Esophagus muscularis mucosa (tissue), 4 donors: ENCODE data around the gene OPRL1. TPM values are rescaled to one million over a fixed set of nuclear protein-coding genes. Genes with fewer than 3 reads are reported as not detected.

Source experiments
- DNase-seq: peaks from one replicate; pipeline ENCODE4 v3.0.0-alpha.2; 2017; ENCODE audit errors: extremely low spot score
- H3K27ac ChIP-seq, 4 donors: fragments of 200-600 bp; sonication (generic); replicated peaks in 1 of 4; 1 replicate in 3 of 4; 2 replicates in 1 of 4; pipeline ENCODE4 v1.5.1; 2016 to 2019; ENCODE audit warnings: mild to moderate bottlenecking in 1 of 4
- H3K27me3 ChIP-seq, 4 donors: fragments of 200-600 bp; sonication (generic); one replicate each; pipeline versions ENCODE4 v1.5.1 to v1.6.0; 2016 to 2019
- H3K36me3 ChIP-seq, 4 donors: fragments of 200-600 bp; sonication (generic); one replicate each; pipeline ENCODE4 v1.5.1; 2016 to 2019
- H3K4me1 ChIP-seq, 4 donors: fragments of 200-600 bp; sonication (generic); one replicate each; pipeline ENCODE4 v1.5.1; 2016 to 2019
- H3K4me3 ChIP-seq, 4 donors: fragments of 200-600 bp; sonication (generic); 1 replicate in 2 of 4; 2 replicates in 2 of 4; pipeline ENCODE4 v1.5.1; 2016 to 2019; ENCODE audit warnings: mild to moderate bottlenecking in 4 of 4, moderate library complexity in 1 of 4
- H3K9me3 ChIP-seq, 4 donors: fragments of 200-600 bp; sonication (generic); 1 replicate in 3 of 4; 2 replicates in 1 of 4; pipeline ENCODE4 v1.5.1; 2016 to 2019
- EP300 ChIP-seq: sonication (generic); formaldehyde crosslinking; IDR thresholded peaks from one replicate; pipeline ENCODE4 v1.6.1; 2017; ENCODE audit warnings: antibody characterized with exemption
- POLR2A ChIP-seq: fragments of 450-650 bp; IDR thresholded peaks from one replicate; pipeline ENCODE4 v1.6.1; 2017; ENCODE audit warnings: antibody characterized with exemption, moderate library complexity, mild to moderate bottlenecking, low read depth
- POLR2AphosphoS5 ChIP-seq, 2 donors: sonication (generic); formaldehyde crosslinking; IDR thresholded peaks; one replicate each; pipeline ENCODE4 v1.6.1; 2017; ENCODE audit warnings: antibody characterized with exemption in 2 of 2
- WGBS: methylation state at CpG from one replicate; pipeline ENCODE4 v1.1.5; 2018; 5-methylcytosine and 5-hydroxymethylcytosine counted together
- intact Hi-C: fragments of 100-400 bp; cut with DNase I; formaldehyde crosslinking; loops from one replicate; pipeline ENCODE4 v1.15.1; 2023
- total RNA-seq, 4 donors: library from RNA; depleted of rRNA; stranded (reverse); fragments of >200 nt; gene quantifications; one replicate each; pipeline versions ENCODE4 v1.1.0 to v1.2.1, GENCODE V29; 2016
- TF ChIP-seq, protein P1 (sequence below), 3 experiments: fragments of 200-600 bp in 2 of 3; fragments of 450-650 bp in 1 of 3; sonication (generic) in 2 of 3; IDR thresholded peaks; one replicate each; pipeline ENCODE4 v1.5.1; 2017 to 2019; ENCODE audit warnings: antibody characterized with exemption in 3 of 3, mild to moderate bottlenecking in 2 of 3, moderate library complexity in 1 of 3

Gene OPRL1
- total RNA-seq, 4 donors from 2014 or later = 0.42 to 1.4 (median 0.87) TPM

- no peak for TF ChIP-seq POLR2A
- TF ChIP-seq, protein P1, sequence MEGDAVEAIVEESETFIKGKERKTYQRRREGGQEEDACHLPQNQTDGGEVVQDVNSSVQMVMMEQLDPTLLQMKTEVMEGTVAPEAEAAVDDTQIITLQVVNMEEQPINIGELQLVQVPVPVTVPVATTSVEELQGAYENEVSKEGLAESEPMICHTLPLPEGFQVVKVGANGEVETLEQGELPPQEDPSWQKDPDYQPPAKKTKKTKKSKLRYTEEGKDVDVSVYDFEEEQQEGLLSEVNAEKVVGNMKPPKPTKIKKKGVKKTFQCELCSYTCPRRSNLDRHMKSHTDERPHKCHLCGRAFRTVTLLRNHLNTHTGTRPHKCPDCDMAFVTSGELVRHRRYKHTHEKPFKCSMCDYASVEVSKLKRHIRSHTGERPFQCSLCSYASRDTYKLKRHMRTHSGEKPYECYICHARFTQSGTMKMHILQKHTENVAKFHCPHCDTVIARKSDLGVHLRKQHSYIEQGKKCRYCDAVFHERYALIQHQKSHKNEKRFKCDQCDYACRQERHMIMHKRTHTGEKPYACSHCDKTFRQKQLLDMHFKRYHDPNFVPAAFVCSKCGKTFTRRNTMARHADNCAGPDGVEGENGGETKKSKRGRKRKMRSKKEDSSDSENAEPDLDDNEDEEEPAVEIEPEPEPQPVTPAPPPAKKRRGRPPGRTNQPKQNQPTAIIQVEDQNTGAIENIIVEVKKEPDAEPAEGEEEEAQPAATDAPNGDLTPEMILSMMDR (IDR thresholded peaks at IDR 0.05) = no peak
- no peak for TF ChIP-seq EP300
- no peak for TF ChIP-seq POLR2AphosphoS5 (IDR thresholded peaks at IDR 0.05)
- DNase-seq = no peak
- peaks cover 0 to 70% (median 15%) of the 10 kb centered on the region in 4 donors for H3K27me3 ChIP-seq
- no peaks in the 10 kb centered on the region for H3K36me3 ChIP-seq
- H3K9me3 ChIP-seq = no peaks in the 10 kb centered on the region
- WGBS = 91% methylated on average over 21 of the region's 28 CpGs
- H3K4me3 ChIP-seq = no peak overlapping the region
- H3K4me1 ChIP-seq = peaks cover 9 to 14% (median 12%) of the 10 kb centered on the region in 4 donors
- no peak overlapping the region for H3K27ac ChIP-seq
- intact Hi-C loops = no loop called here
Measured at GRCh38 chr20:64106435-64106961, 26.6 kb downstream of the OPRL1 start.

DNA sequence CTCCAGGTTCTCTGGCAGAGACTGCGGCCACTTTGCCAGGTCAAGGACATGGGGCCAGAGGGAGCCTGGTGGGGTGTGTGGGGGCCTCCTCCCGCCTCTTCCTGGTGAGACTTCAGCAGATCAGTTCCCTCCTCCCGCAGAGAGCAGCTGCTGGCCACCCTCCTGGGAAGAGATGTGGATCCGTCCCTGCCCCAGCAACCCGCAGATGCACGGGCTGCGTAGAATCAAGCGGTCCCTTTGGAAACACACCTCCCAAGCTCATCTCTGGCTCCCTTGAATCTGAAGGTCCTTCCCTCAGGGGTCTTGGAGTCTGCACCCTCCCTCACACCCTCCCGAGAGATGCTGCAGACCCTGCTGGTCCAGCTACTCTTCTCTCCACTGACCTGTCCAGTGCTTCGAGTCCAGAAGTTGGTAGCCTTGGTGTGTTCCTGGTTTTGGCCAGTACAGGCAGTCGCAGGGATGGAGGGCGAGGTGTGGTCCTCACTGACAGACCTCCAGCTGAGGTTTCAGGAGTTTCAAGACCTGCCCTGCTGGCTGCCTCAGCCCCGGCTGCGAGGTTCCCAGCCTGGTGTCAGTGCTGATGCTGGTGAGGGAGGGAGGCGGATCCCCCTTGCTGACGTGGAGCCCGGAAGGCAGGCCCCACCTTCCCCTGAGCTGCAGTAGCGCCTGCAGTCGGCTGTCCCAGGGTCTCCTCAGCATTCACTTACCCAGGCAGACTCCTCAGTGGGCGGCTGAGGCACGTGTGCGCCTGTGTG lies 27.3 kb downstream of the OPRL1 start, which contains the start of gene NPBWR2:
Gene NPBWR2, minus strand, starts transcription at position 585 of the 755 bp plus-strand sequence. CDS start 734 bp downstream, outside the sequence.
- no peak within 1 kb of the TSS for H3K27ac ChIP-seq
- no peak for DNase-seq
- TF ChIP-seq POLR2A (no peak), POLR2AphosphoS5 (IDR thresholded peaks at IDR 0.05) (no peak)
- TF ChIP-seq, protein P1 (IDR thresholded peaks at IDR 0.05) = no peak
- peaks cover 0 to 63% (median 8%) of the 10 kb centered on the region in 4 donors for H3K27me3 ChIP-seq
- H3K4me3 ChIP-seq = no peak within 1 kb of the TSS
- intact Hi-C loops = no loop called here
- no peaks in the 10 kb centered on the region for H3K36me3 ChIP-seq
- no peaks in the 10 kb centered on the region for H3K9me3 ChIP-seq
- peaks cover 6 to 7% (median 6%) of the 10 kb centered on the region in 4 donors for H3K4me1 ChIP-seq
- 62% methylated on average over 8 of the region's 22 CpGs for WGBS

DNA sequence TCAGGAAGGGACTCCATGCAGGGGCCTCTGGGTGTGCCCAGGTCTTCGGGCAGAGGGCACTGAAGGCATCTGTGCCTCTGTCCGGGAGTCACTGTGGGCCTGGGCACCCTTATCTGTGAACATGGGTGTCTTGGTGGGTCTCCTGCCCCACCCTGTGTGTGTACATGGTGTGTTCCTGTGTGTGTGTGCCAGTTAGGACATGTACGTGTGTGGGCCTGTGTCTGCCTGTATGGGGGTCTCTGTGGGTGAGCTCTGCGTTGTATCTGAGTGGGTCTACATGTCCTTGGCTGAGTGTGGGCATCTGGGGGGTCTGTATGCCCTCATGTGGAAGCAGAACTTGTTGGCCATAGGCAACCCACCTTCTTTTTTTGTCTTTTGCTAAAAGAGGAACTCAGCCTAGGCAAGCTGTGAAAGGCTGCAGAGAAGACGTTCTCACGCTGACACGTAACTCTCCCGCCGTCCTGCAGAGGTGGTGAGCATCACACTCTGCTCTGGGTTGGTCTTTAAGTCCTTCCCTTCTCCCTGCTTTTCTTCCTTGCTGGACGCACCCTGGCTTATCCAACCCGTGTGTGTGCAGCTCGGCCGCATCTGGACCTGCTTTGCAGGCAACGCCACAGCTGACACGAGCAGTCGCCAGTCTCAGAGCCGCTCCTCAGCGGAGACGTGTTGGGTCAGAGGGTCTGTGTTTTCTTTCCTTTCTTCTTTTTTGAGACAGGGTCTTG lies 28.0 kb downstream of the OPRL1 start:
- TF ChIP-seq, protein P1 (IDR thresholded peaks at IDR 0.05) = no peak
- TF ChIP-seq POLR2AphosphoS5 (IDR thresholded peaks at IDR 0.05) (no peak), EP300 (no peak), POLR2A (no peak)
- WGBS = 56% methylated on average over 17 of the region's 19 CpGs
- DNase-seq = no peak

GRCh38 chr20:64108731-64109681 lies 29.1 kb downstream of the OPRL1 start:
- H3K9me3 ChIP-seq = no peaks in the 10 kb centered on the region
- no peak overlapping the region for H3K27ac ChIP-seq
- no peak for TF ChIP-seq POLR2A
- no peaks in the 10 kb centered on the region for H3K36me3 ChIP-seq
- WGBS = 78% methylated on average over 15 of the region's 26 CpGs
- H3K4me3 ChIP-seq = no peak overlapping the region
- peaks cover 0 to 45% (median 0%) of the 10 kb centered on the region in 4 donors for H3K27me3 ChIP-seq
- intact Hi-C loops = no loop called here
- no peak for DNase-seq
- H3K4me1 ChIP-seq = no peaks in the 10 kb centered on the region

More for the DNA sequence above, 28.0 kb downstream of the OPRL1 start:
- H3K4me3 ChIP-seq = no peak overlapping the region
- intact Hi-C loops = no loop called here
- H3K27ac ChIP-seq = no peak overlapping the region
- H3K27me3 ChIP-seq = peaks cover 0 to 56% (median 1%) of the 10 kb centered on the region in 4 donors
- H3K9me3 ChIP-seq = no peaks in the 10 kb centered on the region
- no peaks in the 10 kb centered on the region for H3K36me3 ChIP-seq
- H3K4me1 ChIP-seq = no peaks in the 10 kb centered on the region
